HTERT RPE-1 (cell line): ENCODE results near the gene PTPRO.

ENCODE experiments used
- in situ Hi-C: fragments of 300-500 bp; cut with MboI; formaldehyde crosslinking; loops from 4 replicates; pipeline ENCODE4 v1.14.3; 2020; ENCODE audit warnings: low sequenced_read_pairs

The PTPRO gene

DNA sequence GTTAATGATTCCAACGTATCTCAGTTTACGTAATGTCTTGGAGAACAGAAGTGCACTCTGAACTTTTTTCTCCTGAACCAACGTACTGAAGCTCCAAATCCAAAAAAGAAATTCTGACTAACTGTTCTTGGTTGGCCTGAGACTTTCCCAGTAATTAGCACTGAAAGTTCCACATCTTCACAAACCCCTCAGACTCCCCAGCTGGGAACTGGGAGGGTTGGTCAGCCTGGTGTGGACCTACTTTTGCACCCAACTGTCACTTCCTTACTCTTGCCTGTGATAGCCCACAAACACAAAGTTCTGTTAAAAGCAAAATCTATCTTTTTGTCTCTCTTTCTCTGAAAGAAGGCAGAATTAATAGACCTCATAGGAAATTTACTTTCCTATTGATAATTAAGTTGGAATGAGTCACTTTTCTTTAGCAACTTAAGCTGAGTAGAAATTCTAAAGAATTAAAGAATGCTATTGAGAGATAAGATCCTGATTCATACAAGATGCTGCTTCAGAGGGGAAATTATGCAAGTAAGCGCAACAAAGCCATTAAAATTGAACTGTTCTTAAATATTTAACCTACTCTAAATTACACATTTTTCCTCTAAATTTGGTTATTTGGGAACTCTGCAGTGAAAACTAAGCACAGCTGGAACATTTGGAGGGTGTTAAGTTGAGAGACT is 311.8 kb downstream of the PTPRO start:
- in situ Hi-C loops, result no loop called here

DNA sequence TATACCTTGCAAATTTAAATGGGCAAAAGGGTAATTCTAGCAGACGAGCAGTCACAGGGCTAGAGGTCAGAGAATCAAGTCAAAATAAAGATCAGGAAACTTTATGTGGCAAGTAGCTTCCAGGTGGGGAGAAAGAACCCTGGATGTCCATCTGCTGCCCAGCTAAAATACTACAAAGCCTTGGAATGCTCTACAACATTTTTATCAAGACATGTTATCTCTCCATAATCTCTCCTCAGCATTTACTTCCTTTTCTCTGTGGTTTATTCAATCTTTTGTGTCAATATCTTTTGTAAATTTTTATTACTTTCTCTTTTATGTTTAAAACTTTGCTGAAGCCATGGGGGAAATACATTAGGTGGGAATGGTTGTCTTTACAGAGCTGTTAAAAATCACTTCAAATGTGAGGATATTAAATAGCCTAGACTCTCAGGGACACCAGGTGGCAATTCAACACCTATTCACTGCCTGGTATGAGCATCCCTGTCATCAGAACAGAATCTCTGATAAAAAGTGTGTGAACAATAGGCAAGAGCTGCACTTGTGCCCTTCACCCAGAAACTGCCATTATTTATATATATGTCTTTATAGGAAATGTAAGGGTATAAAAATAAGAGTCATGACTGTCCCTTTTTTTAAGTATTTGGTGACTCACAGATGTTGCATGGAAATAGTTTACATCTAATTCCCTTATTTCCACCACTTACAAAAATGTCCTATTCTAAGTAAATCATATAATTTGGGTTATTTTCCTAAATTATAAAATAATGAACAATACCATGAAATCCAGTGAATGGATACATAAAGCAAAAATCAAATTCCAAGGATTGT is 314.0 kb downstream of the PTPRO start:
- in situ Hi-C loops, result no loop called here

DNA sequence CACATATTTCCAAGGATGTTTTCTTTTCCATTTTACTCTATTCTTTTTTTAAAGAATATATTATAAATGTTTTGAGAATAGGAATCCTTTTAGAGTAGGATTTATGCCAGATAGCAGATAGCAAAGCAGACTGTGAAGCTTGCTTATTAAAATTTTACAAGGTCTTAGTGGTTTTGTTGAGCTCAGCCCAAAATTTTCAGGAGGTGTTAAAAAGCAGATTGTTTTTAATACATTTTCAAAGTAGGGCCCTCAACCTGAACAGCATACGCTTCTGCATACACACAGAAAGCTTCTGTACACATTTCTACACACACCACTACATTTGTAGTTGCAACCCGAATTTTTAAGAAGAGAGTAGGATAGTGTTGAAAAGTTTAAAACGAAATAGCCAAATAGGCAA is 315.9 kb downstream of the PTPRO start:
- in situ Hi-C loops, result no loop called here

DNA sequence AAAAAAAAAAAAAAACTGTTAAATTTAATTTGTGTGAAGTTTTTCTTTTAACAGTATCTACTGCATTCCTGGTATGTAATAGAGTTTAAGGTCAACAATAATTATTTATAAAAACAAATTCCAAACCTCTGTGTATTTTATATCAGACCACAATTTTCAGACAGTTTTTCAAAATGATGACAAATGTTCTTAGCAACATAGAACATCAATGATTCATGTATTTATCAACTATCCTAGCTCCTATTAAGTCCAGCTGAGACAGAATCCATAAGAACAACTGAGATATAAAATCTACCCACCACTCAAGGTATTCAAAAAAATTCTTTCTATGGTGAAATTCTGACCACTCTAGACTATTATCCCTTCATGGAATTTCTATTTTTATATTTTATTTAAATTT is 322.4 kb downstream of the PTPRO start:
- in situ Hi-C loops, result no loop called here

DNA sequence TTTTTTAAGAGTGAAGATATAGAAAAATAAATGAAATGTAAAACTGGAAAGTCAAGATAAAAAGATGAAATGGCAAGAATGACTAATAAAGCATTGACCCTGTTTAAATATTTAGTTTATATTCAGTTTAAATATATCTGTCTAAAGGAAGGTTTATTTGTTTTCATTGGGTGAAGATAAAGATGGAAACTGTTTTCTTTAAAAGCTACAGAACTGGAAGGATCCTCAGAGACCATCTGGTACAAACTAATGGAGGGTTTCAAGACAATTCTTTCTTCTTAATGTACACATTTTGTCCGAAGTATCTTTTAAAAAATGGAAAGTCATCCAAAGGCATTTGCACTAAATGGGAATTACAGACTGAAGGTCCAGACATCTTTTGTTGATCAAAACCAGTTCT is 324.3 kb downstream of the PTPRO start:
- in situ Hi-C loops, result no loop called here
